H1 (cell line): Measurements from ENCODE around the gene SSTR3. TPM values are rescaled to one million over a fixed set of nuclear protein-coding genes. Genes with fewer than 3 reads are reported as not detected.

Source experiments
- CTCF ChIA-PET: fragments of 300-600 bp; sonication (Branson Sonifier 250); formaldehyde crosslinking; loops from one replicate; lab custom pipeline; 2021; ENCODE audit not compliant: partially characterized antibody; lab: Charles Lee
- POLR2A ChIA-PET: fragments of 300-600 bp; sonication (Branson Sonifier 250); formaldehyde crosslinking; loops from one replicate; lab custom pipeline; 2021; ENCODE audit warnings: inconsistent platforms; ENCODE audit not compliant: partially characterized antibody; lab: Charles Lee
- DNase-seq, 2 experiments: peaks; one replicate each; pipeline versions ENCODE4 v3.0.0 to v3.0.0-alpha.2; 2010 to 2022; ENCODE audit warnings: low spot score in 2 of 2, low read depth in 1 of 2, mixed read lengths in 1 of 2
- FAIRE-seq: peaks from 2 replicates; lab custom pipeline; 2011; peaks lifted over from hg19 to GRCh38; lab: Jason Lieb, UNC
- H2AFZ ChIP-seq: 2 replicates; pipeline ENCODE4 v1.8.1; 2012; ENCODE audit warnings: low read length, inconsistent platforms
- H2AK5ac ChIP-seq: 2 replicates; pipeline ENCODE4 v1.6.1; 2013; ENCODE audit warnings: low read depth, low read length
- H2BK120ac ChIP-seq: replicated peaks from 2 replicates; pipeline ENCODE3; 2013; ENCODE audit warnings: low read depth, low read length, inconsistent platforms
- H2BK12ac ChIP-seq: 2 replicates; pipeline ENCODE4 v1.6.1; 2013; ENCODE audit warnings: low read depth, low read length
- H2BK15ac ChIP-seq: 2 replicates; pipeline ENCODE4 v1.6.1; 2013; ENCODE audit warnings: low read length
- H2BK20ac ChIP-seq: 2 replicates; pipeline ENCODE4 v1.6.1; 2013; ENCODE audit warnings: low read length
- H2BK5ac ChIP-seq: 2 replicates; pipeline ENCODE4 v1.6.1; 2013; ENCODE audit warnings: low read depth, low read length
- H3K14ac ChIP-seq: 2 replicates; pipeline ENCODE4 v1.6.1; 2013; ENCODE audit warnings: inconsistent platforms; ENCODE audit not compliant: insufficient read length
- H3K18ac ChIP-seq: 2 replicates; pipeline ENCODE4 v1.6.1; 2013; ENCODE audit warnings: low read length; ENCODE audit errors: extremely low read depth
- H3K23ac ChIP-seq: 2 replicates; pipeline ENCODE4 v1.6.1; 2013; ENCODE audit warnings: inconsistent platforms; ENCODE audit not compliant: insufficient read length
- H3K23me2 ChIP-seq: 2 replicates; pipeline ENCODE4 v1.6.1; 2013; ENCODE audit warnings: low read depth, low read length
- H3K27ac ChIP-seq: 2 replicates; pipeline ENCODE4 v1.6.1; 2011; ENCODE audit warnings: low read depth, low read length, inconsistent platforms
- H3K27me3 ChIP-seq, 4 experiments: replicated peaks in 1 of 4; 1 replicate in 1 of 4; 2 replicates in 3 of 4; pipeline versions ENCODE4 v1.6.1 to v1.8.1; 2011 to 2013; ENCODE audit warnings: low read length in 3 of 4, mild to moderate bottlenecking in 3 of 4, inconsistent platforms in 2 of 4, mixed read lengths in 2 of 4, moderate library complexity in 1 of 4; ENCODE audit not compliant: control insufficient read depth in 3 of 4, insufficient read depth in 3 of 4; ENCODE audit errors: extremely low read depth in 1 of 4
- H3K36me3 ChIP-seq, 4 experiments: 2 replicates each; pipeline versions ENCODE4 v1.6.1 to v1.8.1; 2011 to 2013; ENCODE audit warnings: mild to moderate bottlenecking in 4 of 4, low read length in 3 of 4, moderate library complexity in 2 of 4, control low read depth in 1 of 4, inconsistent platforms in 1 of 4; ENCODE audit not compliant: insufficient read depth in 4 of 4, control insufficient read depth in 2 of 4
- H3K4ac ChIP-seq: replicated peaks from 2 replicates; pipeline ENCODE3; 2013; ENCODE audit warnings: low read length, low read depth, mixed read lengths, inconsistent platforms; ENCODE audit not compliant: insufficient read length
- H3K4me1 ChIP-seq, 4 experiments: replicated peaks in 1 of 4; 1 replicate in 1 of 4; 2 replicates in 3 of 4; pipeline versions ENCODE4 v1.6.1 to v1.8.1; 2011 to 2013; ENCODE audit warnings: low read length in 3 of 4, inconsistent platforms in 2 of 4, mixed read lengths in 1 of 4; ENCODE audit not compliant: insufficient read depth in 4 of 4, control insufficient read depth in 3 of 4
- H3K4me2 ChIP-seq, 2 experiments: 2 replicates each; pipeline versions ENCODE4 v1.6.1 to v1.8.1; 2011 to 2013; ENCODE audit warnings: low read depth in 2 of 2, low read length in 2 of 2, control low read depth in 1 of 2, inconsistent platforms in 1 of 2, mild to moderate bottlenecking in 1 of 2; ENCODE audit not compliant: insufficient read depth in 1 of 2
- H3K4me3 ChIP-seq, 4 experiments: fragments of 200-600, 300-600 bp in 1 of 4; sonication (generic), shearing (Covaris generic), sonication (Bioruptor Twin) in 1 of 4; 2 replicates each; pipeline versions ENCODE4 v1.5.1 to v1.8.1; 2011 to 2016; ENCODE audit warnings: low read length in 4 of 4, low read depth in 3 of 4, control low read depth in 2 of 4, inconsistent platforms in 2 of 4, mild to moderate bottlenecking in 2 of 4, mixed read lengths in 1 of 4, moderate library complexity in 1 of 4; ENCODE audit not compliant: insufficient read depth in 2 of 4; ENCODE audit errors: extremely low read depth in 1 of 4
- H3K56ac ChIP-seq: replicated peaks from 2 replicates; pipeline ENCODE3; 2013; ENCODE audit warnings: low read depth, mild to moderate bottlenecking, mixed read lengths, low read length, inconsistent platforms; ENCODE audit not compliant: insufficient read length
- H3K79me1 ChIP-seq: 2 replicates; pipeline ENCODE4 v1.6.1; 2013; ENCODE audit warnings: low read depth, low read length, control low read depth
- H3K79me2 ChIP-seq, 2 experiments: 2 replicates each; pipeline versions ENCODE4 v1.6.1 to v1.8.1; 2012 to 2013; ENCODE audit warnings: low read length in 2 of 2, mild to moderate bottlenecking in 2 of 2, inconsistent platforms in 1 of 2; ENCODE audit not compliant: insufficient read depth in 2 of 2, control insufficient read depth in 1 of 2
- H3K9ac ChIP-seq, 4 experiments: replicated peaks in 1 of 4; 1 replicate in 1 of 4; 2 replicates in 3 of 4; pipeline versions ENCODE4 v1.6.1 to v1.8.1; 2011 to 2013; ENCODE audit warnings: low read depth in 3 of 4, low read length in 3 of 4, control low read depth in 2 of 4, mild to moderate bottlenecking in 2 of 4, moderate library complexity in 2 of 4, inconsistent platforms in 1 of 4; ENCODE audit errors: extremely low read depth in 1 of 4
- H3K9me3 ChIP-seq, 2 experiments: 2 replicates each; pipeline versions ENCODE4 v1.6.1 to v1.8.1; 2012 to 2013; ENCODE audit warnings: mild to moderate bottlenecking in 2 of 2, moderate library complexity in 2 of 2, control low read depth in 1 of 2, inconsistent platforms in 1 of 2, low read depth in 1 of 2, low read length in 1 of 2, mixed read lengths in 1 of 2; ENCODE audit not compliant: insufficient read depth in 2 of 2
- H4K20me1 ChIP-seq, 2 experiments: replicated peaks in 1 of 2; 2 replicates each; pipeline versions ENCODE3 to v1.8.1; 2011 to 2013; ENCODE audit warnings: inconsistent platforms in 2 of 2, low read length in 2 of 2, mild to moderate bottlenecking in 1 of 2; ENCODE audit not compliant: insufficient read depth in 2 of 2, control insufficient read depth in 1 of 2
- H4K5ac ChIP-seq: 2 replicates; pipeline ENCODE4 v1.6.1; 2013; ENCODE audit warnings: low read length, low read depth, mixed read lengths, inconsistent platforms; ENCODE audit not compliant: insufficient read length
- H4K8ac ChIP-seq: 2 replicates; pipeline ENCODE4 v1.8.0; 2013; ENCODE audit warnings: mild to moderate bottlenecking, moderate library complexity, low read length, inconsistent platforms; ENCODE audit not compliant: insufficient read depth; ENCODE audit errors: extremely low read depth
- H4K91ac ChIP-seq: replicated peaks from 2 replicates; pipeline ENCODE3; 2013; ENCODE audit warnings: low read length, mixed read lengths, inconsistent platforms; ENCODE audit not compliant: insufficient read length
- CHD2 ChIP-seq: IDR thresholded peaks from 2 replicates; pipeline ENCODE4 v1.6.1; 2012; ENCODE audit warnings: low read length, improper control_type of control experiment
- SIX5 ChIP-seq: IDR thresholded peaks from 2 replicates; pipeline ENCODE4 v1.6.1; 2011; ENCODE audit warnings: mild to moderate bottlenecking, low read depth, low read length
- SP1 ChIP-seq: IDR thresholded peaks from 2 replicates; pipeline ENCODE4 v1.6.1; 2011; ENCODE audit warnings: low read depth, low read length
- SP2 ChIP-seq: IDR thresholded peaks from 2 replicates; pipeline ENCODE4 v1.6.1; 2012; ENCODE audit warnings: mild to moderate bottlenecking, low read length, inconsistent platforms
- WGBS, 2 experiments: shearing (Covaris generic) in 1 of 2; methylation state at CpG; one replicate each; pipeline versions ENCODE4 v1.1.6 to v1.1.7; 2013 to 2015; ENCODE audit warnings: low lambda C conversion rate in 2 of 2, mixed read lengths in 2 of 2, inconsistent platforms in 1 of 2, low coverage in 1 of 2, missing lambda C conversion rate in 1 of 2; ENCODE audit not compliant: insufficient replicate concordance in 2 of 2, insufficient coverage in 1 of 2, insufficient read length in 1 of 2; ENCODE audit errors: extremely low coverage in 1 of 2, missing lambda C conversion rate in 1 of 2; 5-methylcytosine and 5-hydroxymethylcytosine counted together
- polyA plus RNA-seq, 7 experiments: library from polyadenylated mRNA; depleted of rRNA in 3 of 7; stranded (reverse) in 5 of 7; unstranded in 2 of 7; fragments of >200 nt in 5 of 7; fragments of 200-250 nt in 2 of 7; gene quantifications; 1 replicate in 5 of 7; 2 replicates in 1 of 7; 4 replicates in 1 of 7; pipeline versions ENCODE4 v1.2.1 to v1.2.3, GENCODE V29; 2011 to 2013; ENCODE audit warnings: missing spikeins in 2 of 7, mixed read lengths in 2 of 7
- total RNA-seq: library from RNA; stranded (reverse); fragmentation: NEBNext Ultra II Directional; extraction: Animal tissue kit (Norgen Biotek cat#: 25700); gene quantifications from 2 replicates; pipeline ENCODE4 v1.2.1, GENCODE V29; 2021

Gene SSTR3
- total and polyA plus RNA-seq, 2 of the 8 experiments (the other 6 are each of a cell fraction or from before 2014, with no cell fraction given): 0.22 to 0.77 TPM

- H3K27ac ChIP-seq: no peak overlapping the region
- peak overlapping the region; percentile 16; the same call in 1 of the 2 replicates for H2AK5ac ChIP-seq
- peak overlapping the region; percentile 60; the same call in 1 of the 2 replicates for H2BK5ac ChIP-seq
- H3K27me3 ChIP-seq: no peaks in the 10 kb centered on the region
- no peak overlapping the region for H3K4me3 ChIP-seq
- peaks cover 7 to 23% (median 15%) of the 10 kb centered on the region in 4 experiments for H3K4me1 ChIP-seq
- H3K79me2 ChIP-seq: no peaks in the 10 kb centered on the region
- H3K4ac ChIP-seq: no peak overlapping the region
- no peak for TF ChIP-seq SIX5
- TF ChIP-seq SP2: peak; percentile 79
- TF ChIP-seq SP1: peak; percentile 98
- TF ChIP-seq CHD2: peak; percentile 90
- TF ChIP-seq, all 59 proteins: peak for 3
- Histone ChIP-seq H3K18ac (peak overlapping the region; percentile 56; the same call in 1 of the 2 replicates), H3K4me2 (peak overlapping the region in 1 of 2 experiments; percentile 73; a peak in 2 of 4 replicates), H3K56ac (no peak overlapping the region), H4K5ac (no peak overlapping the region), H3K36me3 (peaks cover 0 to 8% (median 0%) of the 10 kb centered on the region in 4 experiments; a peak in 2 of 8 replicates), H4K8ac (peak overlapping the region; percentile 4; the same call in 1 of the 2 replicates), H3K79me1 (no peaks in the 10 kb centered on the region), H3K23me2 (peaks cover 3% of the 10 kb centered on the region; the same call in 1 of the 2 replicates), H3K9me3 (no peaks in the 10 kb centered on the region), H4K20me1 (no peaks in the 10 kb centered on the region), H3K23ac (no peak overlapping the region), H2AFZ (no peak overlapping the region), H2BK20ac (no peak overlapping the region; the same call in 1 of the 2 replicates), H2BK15ac (peak overlapping the region; percentile 95; the same call in 1 of the 2 replicates), H2BK120ac (no peak overlapping the region), H3K14ac (no peak overlapping the region), H3K9ac (no peak overlapping the region), H4K91ac (no peak overlapping the region), H2BK12ac (no peak overlapping the region)
- CTCF ChIA-PET: interaction anchor here (1.0 to 5.8 kb wide), 3 partner anchors 11 to 13 kb away, joined by 4 to 29 read pairs (median 6); no protein-coding TSS in a partner anchor
- WGBS, 2 experiments: 87% methylated on average over 9 of the region's 9 CpGs; no CpG with 5 or more reads in 1 of the 2 experiments
- FAIRE-seq (peak; percentile 80), DNase-seq (peak in 1 of 2 experiments; percentile 68)
- POLR2A ChIA-PET: interaction anchor here (1.1 to 1.2 kb wide), 2 partner anchors 14 to 23 kb away, joined by 3 to 4 read pairs; no protein-coding TSS in a partner anchor
Observed at GRCh38 chr22:37186228-37186996, 25.9 kb downstream of the SSTR3 start.
